ENCODE results near the gene BCOR.

BCOR gene

DNA sequence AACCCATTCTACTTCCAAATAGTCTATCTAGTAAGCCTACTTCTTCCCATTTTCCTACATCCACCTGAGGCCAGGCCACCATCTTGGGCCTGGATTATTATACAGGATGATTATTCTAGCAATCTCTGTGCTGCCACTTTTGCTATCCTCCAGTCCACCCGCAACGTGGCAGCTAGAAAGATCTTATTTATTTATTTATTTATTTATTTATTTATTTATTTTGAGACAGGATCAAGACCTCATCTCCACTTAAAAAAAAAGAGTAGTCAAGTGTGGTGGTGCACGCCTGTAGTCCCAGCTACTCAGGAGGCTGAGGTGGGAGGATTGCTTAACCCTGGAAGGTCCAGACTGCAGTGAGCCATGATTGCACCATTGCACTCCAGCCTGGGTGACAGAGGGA is 15.2 kb upstream of the BCOR start:
- no peak for TF ChIP-seq FOXM1 (IDR thresholded peaks at IDR 0.05; ENCODE audit: borderline replicate concordance, low read depth)
- TF ChIP-seq ZBTB7A (IDR thresholded peaks at IDR 0.05; ENCODE audit: low read depth) = no peak
- TF ChIP-seq TEAD4 (IDR thresholded peaks at IDR 0.05) = no peak
- TF ChIP-seq EGR1 (IDR thresholded peaks at IDR 0.05) = no peak
- TF ChIP-seq CEBPB (IDR thresholded peaks at IDR 0.05) = no peak
- TF ChIP-seq CREB1 (IDR thresholded peaks at IDR 0.05; ENCODE audit: low read depth) = no peak
- TF ChIP-seq, protein P1, sequence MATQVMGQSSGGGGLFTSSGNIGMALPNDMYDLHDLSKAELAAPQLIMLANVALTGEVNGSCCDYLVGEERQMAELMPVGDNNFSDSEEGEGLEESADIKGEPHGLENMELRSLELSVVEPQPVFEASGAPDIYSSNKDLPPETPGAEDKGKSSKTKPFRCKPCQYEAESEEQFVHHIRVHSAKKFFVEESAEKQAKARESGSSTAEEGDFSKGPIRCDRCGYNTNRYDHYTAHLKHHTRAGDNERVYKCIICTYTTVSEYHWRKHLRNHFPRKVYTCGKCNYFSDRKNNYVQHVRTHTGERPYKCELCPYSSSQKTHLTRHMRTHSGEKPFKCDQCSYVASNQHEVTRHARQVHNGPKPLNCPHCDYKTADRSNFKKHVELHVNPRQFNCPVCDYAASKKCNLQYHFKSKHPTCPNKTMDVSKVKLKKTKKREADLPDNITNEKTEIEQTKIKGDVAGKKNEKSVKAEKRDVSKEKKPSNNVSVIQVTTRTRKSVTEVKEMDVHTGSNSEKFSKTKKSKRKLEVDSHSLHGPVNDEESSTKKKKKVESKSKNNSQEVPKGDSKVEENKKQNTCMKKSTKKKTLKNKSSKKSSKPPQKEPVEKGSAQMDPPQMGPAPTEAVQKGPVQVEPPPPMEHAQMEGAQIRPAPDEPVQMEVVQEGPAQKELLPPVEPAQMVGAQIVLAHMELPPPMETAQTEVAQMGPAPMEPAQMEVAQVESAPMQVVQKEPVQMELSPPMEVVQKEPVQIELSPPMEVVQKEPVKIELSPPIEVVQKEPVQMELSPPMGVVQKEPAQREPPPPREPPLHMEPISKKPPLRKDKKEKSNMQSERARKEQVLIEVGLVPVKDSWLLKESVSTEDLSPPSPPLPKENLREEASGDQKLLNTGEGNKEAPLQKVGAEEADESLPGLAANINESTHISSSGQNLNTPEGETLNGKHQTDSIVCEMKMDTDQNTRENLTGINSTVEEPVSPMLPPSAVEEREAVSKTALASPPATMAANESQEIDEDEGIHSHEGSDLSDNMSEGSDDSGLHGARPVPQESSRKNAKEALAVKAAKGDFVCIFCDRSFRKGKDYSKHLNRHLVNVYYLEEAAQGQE (IDR thresholded peaks at IDR 0.05; ENCODE audit: low read depth) = no peak
- no peak for TF ChIP-seq TAF1 (IDR thresholded peaks at IDR 0.05; ENCODE audit: low read depth)
- TF ChIP-seq EP300 (IDR thresholded peaks at IDR 0.05; ENCODE audit: borderline replicate concordance) = no peak
- TF ChIP-seq USF1 (IDR thresholded peaks at IDR 0.05) = no peak
- TF ChIP-seq TCF12 (IDR thresholded peaks at IDR 0.05; ENCODE audit: low read depth) = no peak
- TF ChIP-seq, protein P2, sequence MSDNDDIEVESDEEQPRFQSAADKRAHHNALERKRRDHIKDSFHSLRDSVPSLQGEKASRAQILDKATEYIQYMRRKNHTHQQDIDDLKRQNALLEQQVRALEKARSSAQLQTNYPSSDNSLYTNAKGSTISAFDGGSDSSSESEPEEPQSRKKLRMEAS (IDR thresholded peaks at IDR 0.05) = no peak
- TF ChIP-seq RAD21 (IDR thresholded peaks at IDR 0.05; ENCODE audit: low read depth) = no peak

- TF ChIP-seq CEBPB (IDR thresholded peaks at IDR 0.05) (no peak), CREB1 (IDR thresholded peaks at IDR 0.05; ENCODE audit: low read depth) (no peak), YY1 (IDR thresholded peaks at IDR 0.05; ENCODE audit: low read depth) (no peak), USF1 (IDR thresholded peaks at IDR 0.05) (no peak), TAF1 (IDR thresholded peaks at IDR 0.05; ENCODE audit: low read depth) (no peak), TCF12 (IDR thresholded peaks at IDR 0.05; ENCODE audit: low read depth) (no peak)
Measured at GRCh38 chrX:40111868-40112267, 14.1 kb upstream of the BCOR start.

DNA sequence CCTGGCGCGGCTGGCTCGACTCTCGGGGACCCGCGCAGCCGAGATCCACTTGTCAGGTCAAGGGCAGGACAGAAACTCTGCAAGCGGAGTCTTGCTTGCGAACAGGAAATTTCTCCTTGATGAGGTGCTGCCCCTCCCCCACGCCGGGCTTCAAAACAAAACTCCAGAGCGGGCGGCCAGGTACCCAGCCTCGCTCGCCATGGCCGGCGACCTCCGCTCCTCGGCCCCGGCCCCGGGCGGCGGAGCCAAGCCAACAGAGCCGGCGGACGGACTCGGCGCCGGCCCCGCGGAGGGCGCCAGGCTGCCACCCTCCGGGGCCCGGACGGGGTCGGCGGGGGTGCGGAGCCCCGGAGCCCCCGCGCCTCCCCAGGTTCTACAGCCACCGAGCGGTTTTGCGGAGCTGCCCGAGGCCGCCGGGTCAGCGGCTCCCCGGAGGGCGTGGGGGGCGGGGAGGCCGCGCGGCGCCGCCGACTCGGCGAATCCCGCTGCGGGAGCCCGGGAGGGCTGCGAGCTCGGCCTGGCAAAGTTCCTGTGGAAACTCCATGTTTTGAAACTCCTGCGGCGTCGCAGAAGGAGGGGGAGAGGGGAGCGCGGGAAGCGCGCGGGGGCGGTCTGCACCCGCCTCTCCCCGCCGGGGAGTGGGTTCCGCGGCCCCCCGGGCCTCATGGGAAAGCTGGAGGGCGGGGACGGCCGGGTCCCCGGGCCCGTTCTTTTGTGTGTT is 11.7 kb upstream of the BCOR start:
- TF ChIP-seq TEAD4 (IDR thresholded peaks at IDR 0.05) = no peak
- peak; percentile 63; the same call in 1 of the 2 replicates for TF ChIP-seq EGR1 (IDR thresholded peaks at IDR 0.05)

- TF ChIP-seq TEAD4 (IDR thresholded peaks at IDR 0.05) = no peak
- peak; percentile 24; the same call in 1 of the 2 replicates for TF ChIP-seq EGR1 (IDR thresholded peaks at IDR 0.05)
- peak; percentile 51; the same call in 1 of the 2 replicates for TF ChIP-seq NFIC (IDR thresholded peaks at IDR 0.05)
Measured at GRCh38 chrX:40108959-40109287, 11.2 kb upstream of the BCOR start.

GRCh38 chrX:40108162-40108958 is 10.6 kb upstream of the BCOR start:
- TF ChIP-seq USF1 (IDR thresholded peaks at IDR 0.05) = no peak
- no peak for TF ChIP-seq CREB1 (IDR thresholded peaks at IDR 0.05; ENCODE audit: low read depth)
- TF ChIP-seq, protein P1 (IDR thresholded peaks at IDR 0.05; ENCODE audit: low read depth) = no peak
- no peak for TF ChIP-seq ZBTB7A (IDR thresholded peaks at IDR 0.05; ENCODE audit: low read depth)
- TF ChIP-seq RAD21 (IDR thresholded peaks at IDR 0.05; ENCODE audit: low read depth) = peak; percentile 3; the same call in 1 of the 2 replicates
- TF ChIP-seq EGR1 (IDR thresholded peaks at IDR 0.05) = no peak
- TF ChIP-seq TCF12 (IDR thresholded peaks at IDR 0.05; ENCODE audit: low read depth) = no peak
- no peak for TF ChIP-seq YY1 (IDR thresholded peaks at IDR 0.05; ENCODE audit: low read depth)
- TF ChIP-seq NFIC (IDR thresholded peaks at IDR 0.05) = no peak
- TF ChIP-seq, protein P2 (IDR thresholded peaks at IDR 0.05) = 0 out of 2 replicates have a peak, but pooled peaks have one; percentile 36
- 0 out of 2 replicates have a peak, but pooled peaks have one; percentile 1 for TF ChIP-seq TEAD4 (IDR thresholded peaks at IDR 0.05)

All from Ishikawa (cell line).